ENCODE data around the gene UAP1L1. TPM values are rescaled to one million over a fixed set of nuclear protein-coding genes. Genes with fewer than 3 reads are reported as not detected.

UAP1L1 gene
- total RNA-seq, 1 experiment from 2014 or later = 12.4 TPM

DNA sequence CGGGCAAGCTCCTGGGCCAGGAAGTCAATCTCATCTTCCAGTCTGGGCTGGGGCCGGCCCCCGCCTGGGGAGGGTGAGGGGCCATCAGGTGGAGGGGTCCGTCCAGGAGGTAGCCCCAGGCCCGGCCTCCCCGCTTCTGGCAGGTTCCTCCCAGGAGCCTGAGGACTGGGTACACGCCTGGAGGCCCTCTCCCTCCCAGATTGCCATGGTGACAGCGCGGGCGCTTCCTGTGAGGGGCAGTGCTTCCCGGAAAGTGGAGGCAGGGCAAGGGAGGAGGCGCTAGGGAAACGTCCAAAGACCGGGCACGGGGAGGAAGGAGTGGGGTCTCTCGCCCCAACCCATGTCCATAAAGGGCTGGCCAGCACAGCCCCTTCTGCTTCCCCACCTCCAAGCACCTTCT is 36.2 kb upstream of the UAP1L1 start:
- DNase-seq (ENCODE audit: low read depth) = no peak

- no peak for DNase-seq (ENCODE audit: low read depth)
Observed at GRCh38 chr9:137042751-137043727, 34.3 kb upstream of the UAP1L1 start.

DNA sequence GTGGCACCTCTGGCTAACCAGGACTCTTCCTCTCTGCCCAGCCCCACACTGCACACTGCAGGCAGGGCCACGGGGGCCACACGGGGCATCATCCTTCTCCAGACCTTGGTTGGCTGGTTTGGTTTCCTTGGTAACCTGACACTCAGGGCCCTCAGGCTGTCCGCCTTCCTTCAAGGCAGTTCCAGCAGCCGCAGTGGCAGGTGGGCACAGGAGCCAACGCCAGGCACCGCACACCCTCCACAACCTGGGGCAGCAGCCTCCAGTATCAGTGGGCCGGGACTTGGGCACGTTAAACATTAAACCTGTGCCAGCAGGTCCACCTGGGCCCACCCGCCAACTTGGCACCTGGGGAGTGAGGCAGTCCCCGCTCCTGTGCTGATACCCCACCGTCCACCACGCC is 33.3 kb upstream of the UAP1L1 start:
- no peak for DNase-seq (ENCODE audit: low read depth)

DNA sequence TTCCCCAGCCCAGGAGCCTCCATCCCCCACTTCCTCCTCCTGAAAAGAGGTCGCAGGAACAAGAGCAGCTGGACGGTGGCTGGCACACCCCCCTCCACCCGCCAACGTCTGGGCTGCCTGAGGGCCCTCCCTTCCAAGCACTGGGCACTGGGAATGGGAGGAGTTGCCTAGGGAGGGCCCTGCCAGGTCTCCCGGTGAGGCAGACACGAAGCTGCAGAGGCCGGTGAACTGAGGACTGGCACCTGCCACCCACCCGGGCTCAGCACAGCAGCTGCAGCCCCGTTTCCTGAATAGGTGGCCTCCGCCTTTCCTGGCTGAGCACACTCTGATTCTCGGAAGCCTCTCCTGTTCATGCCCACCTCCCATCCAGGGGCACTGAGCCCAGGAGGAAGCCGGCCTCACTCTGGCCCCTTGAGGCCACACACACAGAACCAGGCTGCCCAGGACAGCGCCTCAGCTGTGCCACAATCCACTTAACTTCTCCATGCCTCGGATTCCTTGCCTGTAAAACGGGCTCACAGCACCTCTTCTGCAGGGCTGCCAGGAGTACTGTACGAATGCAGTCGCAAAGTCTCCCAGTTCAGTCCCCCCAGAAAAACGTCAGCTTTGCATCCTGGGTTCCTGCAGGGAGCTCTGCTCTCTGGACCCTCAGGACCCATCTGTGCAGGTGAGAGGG is 32.7 kb upstream of the UAP1L1 start:
- DNase-seq (ENCODE audit: low read depth) = peak; percentile 44

DNA sequence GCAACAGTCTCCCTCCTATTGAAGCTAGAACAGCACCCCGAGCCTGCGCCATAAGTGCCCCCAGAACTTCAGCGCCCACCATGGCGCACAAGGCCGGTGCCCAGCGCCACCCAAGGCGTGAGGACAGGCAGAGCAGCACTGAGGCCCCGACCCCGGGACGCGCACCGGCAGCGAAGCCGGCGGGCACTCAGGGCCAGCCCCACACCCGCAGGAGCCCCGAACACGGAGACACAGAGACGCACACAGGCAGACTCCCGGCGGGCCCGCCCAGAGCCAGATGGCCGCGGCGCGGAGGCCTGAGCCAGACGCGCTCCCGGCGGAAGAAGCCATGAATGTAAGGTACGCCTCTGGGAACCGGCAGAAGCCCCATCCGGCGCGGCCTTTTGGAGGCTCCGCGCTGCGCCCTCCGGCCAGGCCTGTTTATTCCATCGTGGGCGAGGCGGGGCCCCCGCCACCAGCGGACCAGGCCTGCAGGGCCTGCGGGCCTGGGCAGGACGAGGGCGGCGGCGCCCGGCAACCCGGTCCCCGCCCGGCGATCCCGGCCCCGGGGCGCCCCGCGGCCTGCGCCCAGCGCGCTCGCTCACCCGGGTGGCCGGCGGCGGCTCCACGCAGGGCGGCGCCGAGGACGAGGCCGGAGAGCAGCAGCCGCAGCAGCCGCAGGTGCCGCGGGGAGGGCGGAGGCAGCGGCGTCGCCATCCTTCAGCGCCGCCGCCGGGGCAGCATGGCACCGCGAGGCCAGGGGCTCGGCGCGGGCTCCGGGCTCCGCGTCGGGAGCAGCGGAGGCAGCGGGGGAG is 31.8 kb upstream of the UAP1L1 start:
- DNase-seq (ENCODE audit: low read depth) = peak; percentile 70

- DNase-seq (ENCODE audit: low read depth) = peak; percentile 90
Observed at GRCh38 chr9:137046088-137046787, 31.1 kb upstream of the UAP1L1 start, which contains the start of gene NPDC1. Gene NPDC1 (minus strand): TSS chr9:137046177. CDS start chr9:137045989, 188 bp downstream.

- peak; percentile 63 for DNase-seq (ENCODE audit: low read depth)
Observed at GRCh38 chr9:137048655-137049543, 28.4 kb upstream of the UAP1L1 start.

- DNase-seq (ENCODE audit: low read depth) = peak; percentile 80
Observed at GRCh38 chr9:137049544-137050449, 27.5 kb upstream of the UAP1L1 start.

- DNase-seq (ENCODE audit: low read depth) = peak; percentile 63
Observed at GRCh38 chr9:137050570-137050969, 26.7 kb upstream of the UAP1L1 start.

DNA sequence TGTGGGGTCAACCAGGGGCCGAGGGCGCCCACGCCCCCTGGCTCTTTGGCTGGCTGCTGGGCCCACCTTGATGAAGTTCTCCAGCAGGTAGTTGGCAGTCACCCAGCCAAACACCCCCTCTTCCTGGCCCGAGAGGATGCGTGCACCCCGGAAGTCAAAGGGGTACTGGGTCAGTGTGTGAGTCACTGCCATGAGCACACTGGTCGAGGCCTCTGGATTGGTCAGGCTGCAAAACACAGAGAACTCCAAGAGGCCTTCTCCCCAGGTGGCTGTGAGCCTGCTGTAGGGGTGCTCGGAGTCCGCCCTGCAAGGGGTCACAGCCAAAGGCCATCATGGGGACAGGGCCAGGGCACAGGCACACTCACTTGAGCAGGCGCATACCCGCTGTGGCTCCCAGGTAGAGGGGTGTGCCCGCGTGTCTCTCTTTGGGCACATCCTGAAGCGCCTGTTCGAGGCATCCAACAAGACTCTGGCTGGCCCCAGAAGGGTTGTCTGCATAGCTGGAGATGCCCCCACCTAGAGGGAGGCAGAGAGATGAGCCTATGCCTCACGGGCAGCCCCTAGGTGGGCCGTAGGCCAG is 26.1 kb upstream of the UAP1L1 start:
- no peak for DNase-seq (ENCODE audit: low read depth)

GRCh38 chr9:137052293-137052692 is 25.0 kb upstream of the UAP1L1 start:
- DNase-seq (ENCODE audit: low read depth) = no peak

- no peak for DNase-seq (ENCODE audit: low read depth)
Observed at GRCh38 chr9:137052998-137053943, 24.0 kb upstream of the UAP1L1 start.

GRCh38 chr9:137053944-137054931 is 23.1 kb upstream of the UAP1L1 start, which contains the start of gene ENTPD2:
Gene ENTPD2 (minus strand): TSS chr9:137054061. CDS start chr9:137053997, 64 bp downstream.
- DNase-seq (ENCODE audit: low read depth) = no peak

- no peak for DNase-seq (ENCODE audit: low read depth)
Observed at GRCh38 chr9:137054932-137055384, 22.4 kb upstream of the UAP1L1 start.

DNA sequence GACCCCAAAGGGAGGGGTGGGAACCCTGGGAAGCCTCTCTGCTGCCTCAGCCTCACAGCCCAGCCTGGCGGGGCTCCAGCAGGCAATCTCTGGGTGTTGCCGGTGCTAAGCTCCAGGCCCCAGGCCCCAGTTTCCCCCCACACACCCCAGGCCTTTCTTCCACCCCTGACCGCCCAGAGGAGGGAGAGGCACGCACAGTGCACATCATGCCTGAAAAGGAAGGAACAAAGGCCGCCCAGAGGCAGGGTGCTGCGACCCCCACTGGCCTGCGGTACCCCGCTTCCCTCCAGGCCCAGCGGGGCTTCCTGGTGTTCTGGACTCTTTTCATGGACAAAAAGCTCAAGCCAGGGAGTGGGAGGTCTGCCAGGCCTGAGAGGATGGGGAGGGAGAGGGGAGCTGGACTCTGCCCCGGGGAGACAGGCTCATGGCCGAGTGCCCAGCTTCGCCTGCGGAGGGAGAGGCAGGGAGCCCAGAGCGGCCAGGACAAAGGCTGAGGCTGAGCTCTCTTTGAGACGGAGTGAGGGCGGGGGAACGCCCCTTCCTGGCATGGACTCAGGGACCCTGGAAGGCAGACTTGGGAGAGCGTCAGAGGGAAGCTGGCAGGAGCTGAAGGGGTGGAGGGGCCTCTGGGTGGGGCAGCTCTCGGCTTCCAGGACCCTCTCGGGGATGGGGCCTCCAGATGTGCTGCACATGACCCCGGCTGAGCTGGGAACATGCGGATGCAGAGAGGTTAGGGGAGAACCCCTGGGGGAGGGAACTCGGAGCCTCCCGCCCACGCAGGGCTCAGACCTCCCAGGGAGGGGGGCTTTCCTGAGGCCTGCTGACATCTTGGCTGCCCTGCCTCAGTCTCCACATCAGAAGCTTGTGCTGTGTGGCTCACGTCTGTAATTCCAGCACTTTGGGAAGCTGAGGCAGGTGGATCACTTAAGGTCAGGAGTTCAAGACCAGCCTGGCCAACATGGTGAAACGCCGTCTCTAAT is 21.6 kb upstream of the UAP1L1 start:
- peak; percentile 60 for DNase-seq (ENCODE audit: low read depth)
